ACC112 (cell line): ENCODE data around the gene DHPS.

Experiments
- H2AFZ ChIP-seq: fragments of 200-600 bp; sonication (generic); one replicate; pipeline ENCODE4 v1.6.0; 2017; ENCODE audit warnings: antibody characterized with exemption, low read length; ENCODE audit not compliant: unreplicated experiment
- H3K27ac ChIP-seq: fragments of 200-600 bp; sonication (generic); 2 replicates; pipeline ENCODE4 v1.5.1; 2014; ENCODE audit warnings: low read depth, mild to moderate bottlenecking, antibody characterized with exemption, low read length, moderate library complexity
- H3K27me3 ChIP-seq: fragments of 200-600 bp; sonication (generic); 2 replicates; pipeline ENCODE4 v1.6.1; 2014; ENCODE audit warnings: mild to moderate bottlenecking, antibody characterized with exemption, low read length, moderate library complexity, mixed read lengths; ENCODE audit not compliant: insufficient read depth
- H3K36me3 ChIP-seq: fragments of 200-600 bp; sonication (generic); 2 replicates; pipeline ENCODE4 v1.6.1; 2016; ENCODE audit warnings: mild to moderate bottlenecking, antibody characterized with exemption, low read length, moderate library complexity, mixed read lengths; ENCODE audit not compliant: insufficient read depth
- H3K4me1 ChIP-seq: fragments of 200-600 bp; sonication (generic); one replicate; pipeline ENCODE4 v1.6.1; 2016; ENCODE audit warnings: low read length, mixed read lengths; ENCODE audit not compliant: insufficient read depth, unreplicated experiment, control insufficient read depth
- H3K4me3 ChIP-seq: fragments of 200-600 bp; sonication (generic); 2 replicates; pipeline ENCODE4 v1.5.1; 2014; ENCODE audit warnings: mild to moderate bottlenecking, low read depth, low read length
- H3K79me2 ChIP-seq: fragments of 200-600 bp; sonication (generic); one replicate; pipeline ENCODE4 v1.6.0; 2016; ENCODE audit warnings: low read length; ENCODE audit not compliant: control insufficient read depth, unreplicated experiment, insufficient read depth

The DHPS gene

GRCh38 chr19:12665281-12665573, 16.5 kb downstream of the DHPS start:
- Histone ChIP-seq H2AFZ (no peak overlapping the region), H3K79me2 (peaks cover 19% of the 10 kb centered on the region), H3K36me3 (no peaks in the 10 kb centered on the region), H3K27me3 (no peaks in the 10 kb centered on the region), H3K4me1 (peaks cover 18% of the 10 kb centered on the region), H3K27ac (no peak overlapping the region), H3K4me3 (no peak overlapping the region)

GRCh38 chr19:12664406-12665280, 17.0 kb downstream of the DHPS start:
- no peak overlapping the region for H3K27ac ChIP-seq
- no peak overlapping the region for H3K4me3 ChIP-seq

DNA sequence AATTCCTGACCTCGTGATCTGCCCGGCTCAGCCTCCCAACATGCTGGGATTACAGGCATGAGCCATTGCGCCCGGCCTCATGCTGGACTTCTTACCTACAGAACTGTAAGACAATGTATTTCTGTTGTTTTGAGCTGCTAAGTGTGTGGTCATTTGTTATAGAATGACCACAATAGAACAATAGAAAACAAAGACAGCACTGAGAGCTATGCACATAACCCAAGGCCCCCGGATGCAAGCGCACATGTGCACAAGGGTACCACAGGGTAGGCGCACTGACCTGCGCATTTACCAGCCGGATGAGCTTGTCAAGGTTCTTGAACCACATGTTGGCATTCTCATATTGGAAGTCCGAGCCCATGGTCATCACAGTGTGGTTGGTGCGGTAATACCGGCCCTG, 20.7 kb downstream of the DHPS start:
- peaks cover 2% of the 10 kb centered on the region; the same call in 1 of the 2 replicates for H3K36me3 ChIP-seq
- no peaks in the 10 kb centered on the region for H3K27me3 ChIP-seq
- no peak overlapping the region for H3K4me3 ChIP-seq
- H3K4me1 ChIP-seq = peaks cover 4% of the 10 kb centered on the region
- H2AFZ ChIP-seq = no peak overlapping the region
- no peaks in the 10 kb centered on the region for H3K79me2 ChIP-seq
- H3K27ac ChIP-seq = no peak overlapping the region

More at GRCh38 chr19:12664406-12665280, 17.0 kb downstream of the DHPS start:
- H3K27me3 ChIP-seq = no peaks in the 10 kb centered on the region
- H3K79me2 ChIP-seq = peaks cover 14% of the 10 kb centered on the region
- H3K4me1 ChIP-seq = peaks cover 17% of the 10 kb centered on the region
- H2AFZ ChIP-seq = no peak overlapping the region
- no peaks in the 10 kb centered on the region for H3K36me3 ChIP-seq

DNA sequence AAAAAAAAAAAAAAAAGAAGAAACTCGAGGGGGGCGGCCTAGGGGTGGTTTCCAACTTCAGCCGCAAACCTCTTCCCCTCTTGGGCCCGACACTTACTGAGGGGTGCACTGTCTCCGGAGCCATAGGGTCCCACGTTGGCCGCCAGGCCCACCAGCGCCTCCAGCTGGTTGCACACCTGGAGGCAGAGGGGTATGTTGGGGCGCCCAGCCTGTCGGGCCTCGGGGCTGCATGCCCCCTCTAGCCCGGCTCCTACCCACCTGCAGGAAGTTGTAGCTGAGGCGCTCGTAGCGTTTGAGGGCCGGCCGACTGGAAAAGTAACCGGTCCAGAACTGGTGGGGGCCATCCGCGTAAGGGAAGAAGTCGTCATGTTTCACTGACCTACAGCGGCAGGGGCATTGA, 23.7 kb downstream of the DHPS start:
- no peak overlapping the region for H3K27ac ChIP-seq
- H3K4me1 ChIP-seq = no peaks in the 10 kb centered on the region
- no peaks in the 10 kb centered on the region for H3K79me2 ChIP-seq
- no peak overlapping the region for H2AFZ ChIP-seq
- H3K4me3 ChIP-seq = no peak overlapping the region
- H3K36me3 ChIP-seq = peaks cover 2% of the 10 kb centered on the region; the same call in 1 of the 2 replicates
- no peaks in the 10 kb centered on the region for H3K27me3 ChIP-seq

- Histone ChIP-seq H2AFZ (no peak overlapping the region), H3K79me2 (no peaks in the 10 kb centered on the region), H3K4me1 (no peaks in the 10 kb centered on the region), H3K36me3 (peaks cover 2% of the 10 kb centered on the region; the same call in 1 of the 2 replicates), H3K27me3 (no peaks in the 10 kb centered on the region), H3K4me3 (no peak overlapping the region), H3K27ac (no peak overlapping the region)
These were observed 24.6 kb downstream of the DHPS start for GRCh38 chr19:12656899-12657571.

DNA sequence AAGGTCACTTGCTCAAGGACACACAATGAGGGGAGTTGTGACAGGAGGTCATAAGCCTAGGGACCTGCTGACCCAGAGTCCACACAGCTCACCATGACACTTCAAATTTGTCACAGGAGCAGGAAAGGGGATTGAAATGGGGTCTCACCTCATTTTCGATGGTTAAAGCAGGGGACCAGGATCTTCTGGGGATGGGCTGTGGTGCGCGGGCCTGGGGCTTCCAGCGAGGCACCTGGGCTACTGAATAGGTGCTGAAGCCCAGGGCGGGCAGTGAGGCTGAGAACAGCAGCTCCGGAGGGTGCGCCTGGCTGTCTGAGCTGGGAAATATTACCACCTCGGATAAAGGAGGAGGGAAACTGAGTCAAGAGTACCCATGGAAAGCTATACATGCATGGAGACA, 26.1 kb downstream of the DHPS start:
- H2AFZ ChIP-seq = no peak overlapping the region
- H3K36me3 ChIP-seq = peaks cover 2% of the 10 kb centered on the region; the same call in 1 of the 2 replicates
- no peaks in the 10 kb centered on the region for H3K79me2 ChIP-seq
- no peaks in the 10 kb centered on the region for H3K4me1 ChIP-seq
- no peak overlapping the region for H3K27ac ChIP-seq
- H3K4me3 ChIP-seq = no peak overlapping the region
- no peaks in the 10 kb centered on the region for H3K27me3 ChIP-seq

DNA sequence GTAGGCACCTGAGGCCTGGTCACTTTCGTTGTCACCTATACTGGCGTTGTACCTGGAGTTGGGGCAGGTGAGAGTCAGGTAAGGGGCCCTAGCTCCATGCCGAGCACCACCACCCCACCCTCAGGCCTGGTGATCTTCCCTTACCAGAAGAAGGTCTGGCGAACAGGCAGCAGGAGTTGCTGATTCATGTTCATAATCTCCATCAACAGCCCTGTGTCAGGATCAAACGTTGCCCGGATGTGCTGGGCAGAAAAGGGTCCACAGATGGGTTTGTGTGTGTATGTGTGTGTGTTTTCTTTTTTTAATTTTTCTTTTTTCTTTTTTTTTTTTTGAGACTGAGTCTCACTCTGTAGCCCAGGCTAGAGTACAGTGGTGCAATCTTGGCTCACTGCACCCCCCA, 29.5 kb downstream of the DHPS start:
- H3K4me3 ChIP-seq = no peak overlapping the region
- no peak overlapping the region for H3K27ac ChIP-seq

DNA sequence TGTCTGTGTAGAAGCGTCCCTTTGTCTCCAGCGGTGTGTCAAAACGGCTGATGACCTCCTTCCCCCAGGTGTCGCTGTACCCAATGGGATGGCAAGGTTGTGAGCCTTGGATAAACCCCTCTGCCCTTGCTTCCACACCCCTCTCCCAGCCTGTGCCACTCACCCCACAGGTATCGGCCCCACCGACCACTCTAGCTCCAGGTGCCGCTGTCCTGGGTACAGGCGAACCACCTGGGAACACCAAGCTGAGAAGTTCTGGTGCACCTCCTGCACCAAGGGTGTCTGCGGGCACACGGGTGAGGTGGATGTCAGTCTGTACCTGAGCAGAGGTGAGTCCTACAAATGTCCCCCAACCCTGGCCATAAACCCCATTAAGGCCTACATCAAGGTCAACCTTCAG, 31.7 kb downstream of the DHPS start:
- no peaks in the 10 kb centered on the region for H3K36me3 ChIP-seq
- H3K27ac ChIP-seq = no peak overlapping the region
- H2AFZ ChIP-seq = no peak overlapping the region
- H3K4me3 ChIP-seq = no peak overlapping the region
- H3K4me1 ChIP-seq = no peaks in the 10 kb centered on the region
- no peaks in the 10 kb centered on the region for H3K79me2 ChIP-seq
- no peaks in the 10 kb centered on the region for H3K27me3 ChIP-seq

More for the DNA sequence above, 29.5 kb downstream of the DHPS start:
- Histone ChIP-seq H2AFZ (no peak overlapping the region), H3K79me2 (no peaks in the 10 kb centered on the region), H3K36me3 (peaks cover under 1% of the 10 kb centered on the region; the same call in 1 of the 2 replicates), H3K27me3 (no peaks in the 10 kb centered on the region), H3K4me1 (no peaks in the 10 kb centered on the region)

GRCh38 chr19:12648088-12648487, 33.6 kb downstream of the DHPS start:
- Histone ChIP-seq H3K36me3 (no peaks in the 10 kb centered on the region), H2AFZ (no peak overlapping the region), H3K79me2 (no peaks in the 10 kb centered on the region), H3K27ac (no peak overlapping the region), H3K27me3 (no peaks in the 10 kb centered on the region), H3K4me1 (no peaks in the 10 kb centered on the region), H3K4me3 (no peak overlapping the region)

DNA sequence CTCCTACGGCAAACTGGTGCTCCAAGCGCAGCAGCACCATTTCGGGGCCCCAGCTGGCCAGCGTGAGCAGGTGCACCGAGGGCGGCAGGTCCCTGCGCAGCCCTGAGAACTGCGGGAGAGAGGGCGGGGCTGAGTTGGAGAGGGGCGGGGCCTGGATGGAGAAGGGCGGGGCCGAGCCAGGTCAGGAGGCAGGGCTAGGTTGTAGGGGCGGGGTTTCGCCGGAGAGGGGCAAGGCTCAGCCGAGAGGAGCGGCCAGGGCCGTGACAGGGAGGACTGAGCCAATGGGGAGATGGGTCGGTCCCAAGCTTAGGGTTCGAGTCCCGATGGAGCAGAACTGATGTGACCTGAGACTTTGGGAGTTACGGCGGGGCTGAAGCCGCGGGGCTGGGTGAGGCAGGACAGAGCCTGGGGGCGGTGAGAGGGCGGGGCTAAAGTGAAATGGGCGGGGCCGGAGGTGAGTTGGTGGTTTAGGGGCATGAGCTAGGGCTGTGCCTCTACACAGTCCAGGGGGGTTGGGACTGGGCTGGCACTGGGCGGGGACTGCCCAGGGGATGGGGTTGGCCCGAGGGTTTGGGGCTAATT, 34.1 kb downstream of the DHPS start:
- Histone ChIP-seq H3K4me1 (no peaks in the 10 kb centered on the region), H3K79me2 (no peaks in the 10 kb centered on the region), H3K27me3 (no peaks in the 10 kb centered on the region), H3K27ac (no peak overlapping the region), H2AFZ (no peak overlapping the region), H3K4me3 (no peak overlapping the region), H3K36me3 (no peaks in the 10 kb centered on the region)
